Stimulated activated CD4-positive, alpha-beta T cell treated with anti-CD3 and anti-CD28 coated beads, Interleukin-12 subunit alpha, Interleukin-12 subunit beta, amount 100 ng/mL, for 48 hours (primary cell): ENCODE measurements around the gene TNS4.
A peak's percentile ranks its signal among the peaks of the same experiment; 100 is the strongest.

ENCODE experiments used
- DNase-seq, 3 donors: peaks; one replicate each; pipeline ENCODE4 v3.0.0-alpha.2; 2020; ENCODE audit warnings: low read depth in 2 of 3, low spot score in 1 of 3

Gene TNS4

GRCh38 chr17:40518401-40519088, 17.1 kb upstream of the TNS4 start:
- no peak for DNase-seq

GRCh38 chr17:40517981-40518380, 16.6 kb upstream of the TNS4 start:
- no peak for DNase-seq

GRCh38 chr17:40517286-40517662, 15.9 kb upstream of the TNS4 start:
- no peak for DNase-seq

- peak; percentile 36 to 59 (median 43) for DNase-seq
Observed at GRCh38 chr17:40516581-40517285, 15.3 kb upstream of the TNS4 start.

GRCh38 chr17:40515491-40516041, 14.1 kb upstream of the TNS4 start:
- peak; percentile 25 to 42 (median 26) for DNase-seq

- DNase-seq: no peak
Observed at GRCh38 chr17:40515011-40515410, 13.6 kb upstream of the TNS4 start.

GRCh38 chr17:40514013-40514875, 12.8 kb upstream of the TNS4 start:
- no peak for DNase-seq

- no peak for DNase-seq
Observed at GRCh38 chr17:40511667-40512220, 10.3 kb upstream of the TNS4 start.

- no peak for DNase-seq
Observed at GRCh38 chr17:40511136-40511535, 9.7 kb upstream of the TNS4 start.

GRCh38 chr17:40510328-40510648, 8.9 kb upstream of the TNS4 start:
- DNase-seq: no peak

GRCh38 chr17:40509626-40510327, 8.4 kb upstream of the TNS4 start:
- DNase-seq: no peak

GRCh38 chr17:40506786-40507185, 5.4 kb upstream of the TNS4 start:
- no peak for DNase-seq

GRCh38 chr17:40503154-40503553, 1.7 kb upstream of the TNS4 start:
- DNase-seq: no peak

- no peak for DNase-seq
Observed at GRCh38 chr17:40502716-40503115, 1.3 kb upstream of the TNS4 start.

GRCh38 chr17:40500709-40501108, 714 bp downstream of the TNS4 start:
- DNase-seq: no peak

- DNase-seq: no peak
Observed at GRCh38 chr17:40500190-40500589, 1.2 kb downstream of the TNS4 start.

- no peak for DNase-seq
Observed at GRCh38 chr17:40499551-40500189, 1.8 kb downstream of the TNS4 start.

- no peak for DNase-seq
Observed at GRCh38 chr17:40498281-40499084, 2.9 kb downstream of the TNS4 start.

- no peak for DNase-seq
Observed at GRCh38 chr17:40497695-40498094, 3.7 kb downstream of the TNS4 start.
